Activated CD8-positive, alpha-beta memory T cell treated with anti-CD3 and anti-CD28 coated beads, Interleukin-2, amount 50 U/mL, for 24 hours (primary cell): ENCODE measurements around the gene HOXB2.

Experiments
- DNase-seq: peaks from one replicate; pipeline ENCODE4 v3.0.0-alpha.2; 2020; ENCODE audit errors: extremely low read depth

HOXB2 gene

DNA sequence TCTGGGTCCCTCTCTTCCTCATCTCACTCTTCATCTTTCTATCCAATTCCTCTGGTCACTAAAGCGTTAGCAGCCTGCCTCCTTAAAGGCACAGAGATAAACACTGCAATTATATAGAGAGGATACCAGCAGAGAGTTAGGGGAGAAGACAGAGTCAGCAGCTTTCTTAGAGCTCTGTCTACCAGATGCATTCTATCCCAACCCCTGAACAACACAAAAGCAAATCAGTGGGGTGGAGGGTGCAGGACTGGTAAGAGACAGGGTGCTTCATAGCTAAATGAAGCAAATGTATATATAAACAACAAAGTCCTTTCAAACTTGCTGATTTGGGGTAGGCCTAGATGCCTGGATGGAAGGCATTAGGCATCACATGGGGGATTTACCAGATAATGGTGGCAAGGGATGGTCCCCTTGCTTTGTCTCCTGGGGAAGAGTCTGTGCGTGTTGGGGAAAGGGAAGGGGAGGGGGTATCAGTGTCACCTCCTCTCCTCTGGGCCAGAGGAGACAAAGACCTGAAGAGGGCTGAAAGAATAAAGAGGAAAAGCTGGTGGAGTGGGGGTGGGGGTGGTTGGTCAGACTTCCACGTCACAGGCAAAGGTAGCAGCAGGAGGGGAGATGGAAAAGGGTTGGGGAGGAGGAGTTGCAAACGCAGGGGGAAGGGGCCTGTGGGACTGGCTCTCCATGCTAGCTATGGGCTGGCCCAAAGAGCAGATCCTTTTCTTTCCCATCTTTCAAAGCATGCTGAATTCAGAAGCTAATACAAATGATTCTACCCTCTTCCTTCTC is 21.2 kb upstream of the HOXB2 start:
- no peak for DNase-seq

DNA sequence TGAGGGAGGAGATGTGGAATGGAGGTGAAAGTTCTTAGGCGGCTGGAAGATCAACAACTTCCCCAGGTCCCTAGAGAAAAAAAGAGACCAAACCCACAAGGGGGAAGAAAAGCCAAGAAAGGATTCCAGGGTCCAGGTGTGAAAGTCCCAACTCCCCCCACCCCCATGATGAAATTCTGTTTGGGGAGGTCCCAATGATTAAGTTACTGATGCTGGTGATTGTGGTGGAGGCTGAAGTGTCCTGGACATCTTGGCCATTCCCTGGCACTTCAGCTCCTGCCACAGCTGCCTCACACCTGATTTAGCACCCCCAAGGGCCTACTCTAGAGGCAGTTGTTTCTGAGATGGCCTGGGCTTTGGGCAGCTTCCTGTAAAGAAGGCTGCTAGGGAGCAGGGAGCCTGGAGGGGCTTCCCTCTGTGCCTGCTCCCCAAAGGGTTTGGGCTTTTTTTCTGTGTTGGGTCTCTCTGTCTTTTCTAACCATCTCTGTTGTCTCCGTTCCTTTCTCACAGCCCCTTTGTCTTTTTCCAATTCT is 20.2 kb upstream of the HOXB2 start:
- no peak for DNase-seq

DNA sequence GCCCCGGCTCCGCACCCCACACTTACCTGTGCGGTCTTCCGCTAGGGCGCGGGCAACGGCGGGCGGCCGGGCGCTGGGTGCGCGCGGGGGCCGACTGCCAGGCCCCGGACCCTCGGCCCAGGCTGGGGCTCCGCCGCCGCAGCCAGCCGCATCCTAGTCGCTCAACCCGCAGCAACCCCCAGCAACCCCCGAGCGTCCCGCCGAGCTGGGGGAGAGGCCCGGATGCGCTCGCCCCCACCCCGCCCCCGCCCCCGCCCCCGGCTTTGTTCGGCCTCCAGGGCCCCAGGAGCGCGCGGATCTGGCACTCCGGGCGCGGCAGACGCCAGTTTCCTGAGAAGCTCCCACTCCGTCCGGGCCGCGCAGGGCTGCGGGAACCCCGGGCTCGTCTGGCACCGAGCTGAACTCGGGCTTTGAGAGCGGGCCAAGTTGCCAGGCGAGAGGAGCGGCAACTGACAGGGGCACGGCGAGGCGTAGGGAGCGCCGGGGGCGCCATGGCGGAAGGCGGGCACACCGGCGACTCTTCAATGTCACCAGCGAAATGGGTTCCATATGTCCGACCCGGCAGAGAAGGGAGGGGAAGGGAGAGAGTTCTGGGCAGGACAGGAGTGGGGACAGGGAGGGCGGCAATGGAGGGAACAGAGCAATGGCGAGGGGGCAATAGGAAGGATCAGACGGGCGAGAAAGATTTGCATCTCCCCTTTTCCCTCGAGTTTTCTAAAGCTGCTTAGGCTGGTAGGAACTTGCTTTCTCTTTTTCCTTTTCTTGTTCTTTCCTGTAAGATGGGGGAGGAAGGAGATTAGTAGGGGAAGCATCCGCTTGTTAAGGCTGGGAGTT is 19.5 kb upstream of the HOXB2 start:
- DNase-seq: no peak

DNA sequence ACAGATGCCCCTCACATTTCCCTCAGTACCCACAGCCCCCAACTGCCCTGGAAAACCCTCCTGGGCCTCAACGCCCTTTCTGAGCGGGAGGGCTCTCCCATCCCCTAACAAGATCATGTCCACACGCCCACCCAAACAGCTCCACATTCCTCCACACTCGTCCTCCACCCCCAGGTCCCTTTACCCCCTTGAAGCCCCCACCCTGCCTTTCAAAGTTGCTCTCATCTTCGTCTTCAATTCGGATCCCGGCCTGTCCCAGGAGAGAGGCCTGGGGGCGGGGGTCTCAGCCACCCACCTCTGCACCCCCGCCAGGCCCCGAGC is 18.9 kb upstream of the HOXB2 start:
- DNase-seq: no peak

DNA sequence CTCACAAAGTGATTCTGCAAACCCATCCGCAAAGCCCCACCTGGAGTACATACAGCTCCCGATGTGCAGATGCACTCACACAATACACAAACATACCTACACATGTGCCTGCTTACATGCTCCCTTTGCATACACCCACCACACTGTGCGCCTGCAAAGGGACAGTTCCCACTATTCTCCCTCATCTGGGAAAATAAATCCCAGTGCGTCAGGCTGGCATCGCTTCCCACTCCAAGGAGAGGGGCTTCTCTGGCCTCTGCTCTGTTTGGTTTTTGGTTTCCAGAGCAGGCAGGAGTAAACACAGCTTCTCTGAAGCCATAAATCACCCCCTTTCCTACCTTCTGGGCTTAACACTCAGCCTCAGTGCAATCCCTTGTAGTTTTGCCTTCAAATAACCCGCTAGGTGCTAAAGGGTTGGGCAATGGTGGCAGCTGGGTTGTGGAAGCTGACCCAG is 18.5 kb upstream of the HOXB2 start:
- no peak for DNase-seq

DNA sequence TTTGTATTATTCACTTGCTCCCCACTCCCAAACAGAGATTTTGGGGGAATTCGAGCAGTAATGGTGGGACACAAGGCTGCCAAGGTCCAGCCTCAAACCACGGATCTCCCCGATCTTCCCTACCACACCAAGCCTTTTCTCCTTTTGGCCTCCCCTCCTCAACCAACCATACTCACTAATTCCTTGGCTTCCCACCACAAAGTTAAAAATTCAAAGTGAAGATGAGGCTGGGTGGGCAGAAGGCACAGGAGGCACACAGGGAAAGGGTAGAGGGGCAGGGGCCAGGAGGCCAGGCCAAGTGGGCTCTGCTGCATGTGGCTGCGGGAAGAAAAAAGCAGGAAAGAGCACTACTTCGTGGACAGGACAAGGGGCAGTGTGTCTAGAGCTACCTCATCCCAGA is 18.0 kb upstream of the HOXB2 start:
- DNase-seq: no peak

DNA sequence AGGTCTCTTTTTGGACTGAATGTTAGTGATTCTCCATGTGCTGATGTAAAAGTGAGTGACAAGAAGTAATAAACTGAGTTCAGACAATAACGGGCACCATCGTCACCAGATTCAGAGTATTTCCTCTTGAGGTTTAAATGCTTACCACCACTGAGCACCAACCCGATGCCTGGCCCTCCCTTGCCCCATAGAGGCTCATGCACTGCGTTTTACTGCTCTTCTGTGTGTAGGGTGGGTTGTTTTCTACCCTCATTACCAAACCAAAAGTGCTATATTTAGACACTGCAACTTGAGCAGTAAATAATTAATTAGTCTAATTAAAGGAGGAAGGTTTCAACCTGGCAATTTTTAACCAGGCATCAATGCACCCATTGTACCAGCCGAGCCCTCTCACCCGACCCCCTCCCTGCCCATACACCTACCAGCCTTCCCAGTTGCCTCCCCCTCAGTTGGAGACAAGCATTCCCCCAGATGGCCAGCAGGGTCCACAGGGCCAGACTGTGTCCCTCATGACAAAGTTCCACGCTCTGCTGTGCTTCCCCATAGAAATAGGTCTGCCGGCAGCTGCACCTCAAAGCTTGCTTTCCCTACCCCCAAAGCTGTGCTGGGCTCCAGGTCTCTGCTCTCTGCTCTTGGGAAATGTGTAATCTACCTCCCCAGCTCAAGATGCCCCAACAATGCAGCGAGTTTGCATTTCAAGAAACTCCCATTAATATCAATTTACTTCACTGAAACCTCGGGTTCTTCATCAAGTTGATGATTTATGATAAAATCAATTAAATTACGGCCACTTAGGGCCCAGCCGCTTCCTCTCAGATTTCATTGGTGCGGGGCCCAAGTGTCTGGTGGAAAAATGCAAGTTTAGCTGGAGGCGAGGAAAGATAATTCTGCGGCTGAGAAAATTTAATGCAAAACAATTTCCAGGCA is 17.2 kb upstream of the HOXB2 start:
- no peak for DNase-seq

DNA sequence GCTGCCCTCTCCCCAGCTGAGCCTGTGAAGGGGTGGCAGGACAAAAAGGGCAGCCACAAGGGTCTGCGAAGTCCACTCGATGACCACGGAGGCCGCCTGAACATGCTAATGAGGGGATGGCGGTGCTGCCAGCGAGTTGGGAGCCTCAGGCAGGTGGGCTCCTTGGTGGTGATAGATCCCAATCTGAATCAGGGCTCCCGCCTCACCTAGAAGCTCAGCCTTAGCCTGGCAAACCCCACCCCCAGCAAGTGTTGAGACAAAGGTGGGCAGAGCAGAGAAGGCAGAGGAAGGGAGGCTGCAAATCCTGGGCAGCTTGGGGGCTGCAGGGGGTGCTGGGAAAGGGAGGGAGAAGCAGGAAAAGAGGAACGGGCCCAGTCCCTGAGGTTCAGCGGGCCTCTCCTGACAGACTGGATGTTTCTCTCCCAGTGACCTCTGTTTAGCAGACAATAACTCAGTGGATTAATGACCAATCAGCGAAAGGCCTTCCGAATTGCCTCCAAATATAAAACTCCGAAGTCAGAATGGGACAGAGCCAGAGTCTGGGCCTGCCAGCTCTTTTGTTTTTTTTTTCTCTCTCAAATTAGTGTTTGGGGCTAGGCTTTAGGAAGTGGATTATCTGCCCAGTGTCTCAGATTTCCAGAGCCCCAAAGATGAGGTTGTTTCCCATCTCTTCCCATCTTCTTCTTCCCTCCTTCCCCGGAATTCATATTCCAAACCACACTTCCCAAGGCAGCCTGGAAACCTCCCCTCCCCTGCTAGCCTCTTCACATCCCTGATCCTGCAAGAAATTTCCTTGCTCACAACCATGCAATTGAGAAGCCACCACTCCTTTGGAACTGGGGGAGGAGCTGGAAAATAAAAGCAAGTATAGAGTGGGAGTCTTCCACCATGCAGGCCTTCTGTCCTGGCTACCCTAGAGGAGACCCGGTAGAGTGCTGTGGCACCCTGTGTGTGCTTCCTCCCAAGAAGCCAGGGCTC is 15.2 kb upstream of the HOXB2 start:
- DNase-seq: no peak

DNA sequence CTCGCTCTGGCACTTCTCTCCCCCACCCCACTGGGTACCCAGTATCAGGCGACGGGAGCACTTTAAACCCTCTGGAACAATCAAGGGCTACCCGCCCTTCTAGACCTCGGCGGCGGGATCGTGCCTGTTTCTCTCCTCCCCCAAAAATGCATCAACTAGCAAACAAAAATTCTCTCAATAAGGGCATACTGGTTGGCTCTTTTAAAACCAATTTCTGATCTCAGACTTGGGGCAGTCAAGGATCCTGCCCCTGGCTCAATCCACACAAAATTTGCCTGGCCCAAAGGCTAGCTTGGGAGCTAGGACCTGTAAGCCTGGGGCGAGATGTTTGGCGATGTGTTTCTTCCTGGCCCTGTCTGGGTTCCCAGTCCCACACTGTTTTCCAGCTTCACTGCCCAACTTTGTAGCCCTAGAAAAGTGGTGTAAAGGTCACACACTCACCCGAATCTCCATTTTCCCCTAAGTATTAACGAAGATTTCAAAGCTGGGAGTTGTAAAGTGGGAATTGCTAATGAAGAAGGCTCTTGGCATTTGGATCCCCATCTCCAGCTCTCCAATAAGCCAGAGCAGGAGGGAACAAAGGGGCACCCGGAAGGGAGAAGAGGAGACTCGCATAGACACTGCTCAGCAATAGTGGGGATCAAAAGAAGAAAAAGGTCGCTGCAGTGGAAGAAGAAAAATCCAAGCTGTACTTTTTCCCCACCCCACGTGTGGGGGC is 14.4 kb upstream of the HOXB2 start:
- no peak for DNase-seq

DNA sequence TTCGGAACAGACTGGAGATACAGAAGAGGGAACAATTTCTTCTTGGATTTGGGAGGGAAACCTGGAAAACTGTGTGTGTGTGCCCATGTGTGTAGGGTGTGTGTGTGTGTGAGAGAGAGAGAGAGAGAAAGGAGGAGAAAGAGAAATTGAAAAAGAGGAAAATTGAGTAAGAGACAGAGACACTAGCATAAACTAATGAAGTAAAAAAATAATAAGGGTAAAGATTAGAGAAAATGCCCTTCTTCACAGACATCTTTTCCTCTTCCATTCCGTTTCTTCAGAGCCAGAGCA is 13.9 kb upstream of the HOXB2 start:
- DNase-seq: no peak

DNA sequence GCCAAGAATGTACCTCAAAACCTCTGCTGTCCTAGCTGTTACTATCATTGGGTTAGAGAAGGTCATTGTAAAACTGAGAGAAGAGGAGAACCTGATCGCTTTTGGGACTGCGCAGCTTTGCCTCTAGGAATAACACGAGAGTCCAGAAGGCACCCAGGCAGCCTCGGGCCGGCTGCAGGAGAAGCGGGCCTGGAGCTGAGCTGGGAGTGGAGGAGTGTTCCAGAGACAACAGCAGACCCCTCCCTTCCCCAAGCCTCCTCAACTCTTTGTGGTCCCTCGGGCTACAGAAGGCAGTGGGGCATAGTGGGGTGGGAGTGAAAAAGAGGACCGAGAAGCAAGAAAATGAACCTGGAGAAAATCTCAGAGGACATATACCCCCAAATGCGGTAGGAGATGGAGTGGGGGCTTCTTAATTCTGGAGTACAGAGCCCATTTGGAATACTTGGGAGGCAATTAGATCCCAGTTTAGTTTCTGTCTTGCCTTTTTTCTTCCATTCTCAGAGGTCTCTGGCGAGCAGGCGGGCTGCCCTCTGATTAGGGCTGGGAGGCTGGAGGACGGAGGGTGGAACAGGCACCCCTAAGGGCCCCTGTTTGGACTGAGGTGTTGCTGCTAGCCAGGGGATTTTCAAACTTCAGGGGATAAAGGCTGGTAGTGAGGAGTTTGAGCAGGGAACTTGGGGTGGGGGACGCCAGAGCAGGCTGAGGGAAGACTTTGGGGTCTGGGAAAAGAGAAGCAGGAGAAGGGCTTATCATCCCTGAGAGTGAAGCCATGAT is 13.3 kb upstream of the HOXB2 start:
- no peak for DNase-seq

DNA sequence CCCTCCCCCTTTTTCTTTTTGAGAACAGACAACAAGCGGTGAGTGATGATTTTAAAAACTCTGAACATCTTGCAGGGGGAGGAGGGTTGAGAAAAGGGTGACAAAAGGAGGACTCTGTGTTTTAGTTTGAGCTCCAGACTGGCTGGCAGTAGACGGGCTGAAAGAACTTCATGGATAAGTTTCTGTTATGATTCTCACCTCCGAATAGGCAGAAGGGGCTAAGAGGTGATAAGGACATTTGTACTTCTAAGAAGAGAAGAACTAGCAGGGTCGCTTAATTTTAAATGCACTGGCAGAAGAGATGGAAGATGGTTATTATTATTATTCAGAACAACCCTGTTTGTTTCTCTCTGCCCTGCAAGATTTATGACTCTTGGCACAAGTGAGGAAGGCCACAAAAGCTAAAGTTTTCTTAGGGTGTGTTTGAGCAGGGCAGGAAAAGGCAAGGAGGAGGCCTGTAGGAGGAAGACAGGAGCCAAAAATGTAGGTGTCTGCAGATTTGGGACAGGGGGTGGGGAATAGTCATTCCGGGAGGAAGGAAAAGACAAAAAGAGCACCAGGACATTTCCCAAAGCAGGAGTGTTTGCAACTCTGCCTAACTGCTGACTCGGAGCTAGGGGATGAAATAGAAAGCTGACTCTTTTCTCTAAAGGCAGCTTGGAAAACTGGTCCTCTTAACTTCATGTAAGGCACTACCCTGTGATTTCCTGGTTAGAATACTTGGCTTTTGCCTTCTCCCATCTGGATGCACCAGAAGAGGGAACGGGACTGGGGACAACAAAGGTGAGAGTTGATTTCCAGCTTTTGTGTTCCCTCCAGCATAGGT is 11.9 kb upstream of the HOXB2 start:
- DNase-seq: no peak

DNA sequence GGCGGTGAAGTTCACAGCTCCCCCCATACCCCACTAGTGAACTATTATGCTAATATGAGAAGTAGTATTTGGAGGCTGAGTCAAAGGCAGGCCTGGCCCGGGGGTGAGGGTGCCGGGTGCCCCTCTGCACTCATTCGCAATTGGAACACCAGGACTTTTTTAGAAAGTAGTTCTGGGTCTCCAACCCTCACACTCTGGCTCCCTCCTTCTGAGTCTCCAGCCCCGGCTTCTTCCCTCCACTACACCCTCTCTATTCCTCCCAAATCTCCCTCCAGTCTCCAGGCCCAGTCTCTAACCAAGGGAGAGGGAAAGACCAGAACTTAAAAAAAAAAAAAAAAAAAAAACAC is 11.3 kb upstream of the HOXB2 start:
- no peak for DNase-seq

DNA sequence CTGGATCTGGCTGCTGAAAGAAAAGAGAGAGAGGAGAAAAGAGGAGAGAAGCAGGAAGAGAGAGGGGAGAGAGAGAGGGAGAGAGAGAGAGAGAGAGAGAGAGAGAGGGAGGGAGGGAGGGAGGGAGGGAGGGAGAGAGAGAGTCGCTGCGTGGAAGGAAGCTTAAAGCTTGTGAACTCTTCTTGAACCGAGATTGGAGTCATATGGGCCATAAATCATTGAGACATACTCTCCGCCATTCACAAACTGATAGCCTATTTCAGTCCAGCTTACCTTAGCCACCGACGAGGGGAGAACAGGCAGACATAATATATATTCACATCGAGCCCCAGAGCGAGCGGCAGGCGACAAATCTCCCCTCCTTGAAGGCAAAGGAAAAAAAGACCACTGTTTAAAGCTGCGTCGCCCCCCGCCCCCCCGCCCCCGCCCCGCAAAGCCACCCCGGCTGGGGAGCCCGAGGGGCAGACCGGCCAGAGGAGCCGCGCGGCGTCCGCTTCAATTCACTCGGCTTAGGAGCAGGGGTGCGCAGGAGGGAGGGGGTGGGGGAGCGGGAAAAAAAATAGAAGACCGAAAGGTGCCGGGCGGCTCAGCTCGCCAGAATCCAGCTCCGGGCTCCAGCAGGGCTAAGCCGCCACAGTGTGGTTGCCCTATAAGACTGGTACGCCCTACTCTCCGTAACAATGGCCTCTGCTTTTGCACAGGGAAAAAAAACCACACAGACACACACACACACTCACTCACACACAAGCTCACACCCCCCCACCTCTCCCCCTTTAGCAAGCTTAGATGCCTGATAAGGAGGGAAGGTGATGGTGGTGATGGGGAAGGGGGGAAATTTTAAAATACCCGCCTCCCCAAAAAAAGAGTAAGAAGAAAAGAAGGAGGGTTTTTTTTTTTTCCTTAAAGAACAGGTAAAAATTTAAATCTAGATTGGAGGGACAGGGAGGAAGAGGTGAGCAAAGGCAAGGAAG is 10.6 kb upstream of the HOXB2 start:
- no peak for DNase-seq

DNA sequence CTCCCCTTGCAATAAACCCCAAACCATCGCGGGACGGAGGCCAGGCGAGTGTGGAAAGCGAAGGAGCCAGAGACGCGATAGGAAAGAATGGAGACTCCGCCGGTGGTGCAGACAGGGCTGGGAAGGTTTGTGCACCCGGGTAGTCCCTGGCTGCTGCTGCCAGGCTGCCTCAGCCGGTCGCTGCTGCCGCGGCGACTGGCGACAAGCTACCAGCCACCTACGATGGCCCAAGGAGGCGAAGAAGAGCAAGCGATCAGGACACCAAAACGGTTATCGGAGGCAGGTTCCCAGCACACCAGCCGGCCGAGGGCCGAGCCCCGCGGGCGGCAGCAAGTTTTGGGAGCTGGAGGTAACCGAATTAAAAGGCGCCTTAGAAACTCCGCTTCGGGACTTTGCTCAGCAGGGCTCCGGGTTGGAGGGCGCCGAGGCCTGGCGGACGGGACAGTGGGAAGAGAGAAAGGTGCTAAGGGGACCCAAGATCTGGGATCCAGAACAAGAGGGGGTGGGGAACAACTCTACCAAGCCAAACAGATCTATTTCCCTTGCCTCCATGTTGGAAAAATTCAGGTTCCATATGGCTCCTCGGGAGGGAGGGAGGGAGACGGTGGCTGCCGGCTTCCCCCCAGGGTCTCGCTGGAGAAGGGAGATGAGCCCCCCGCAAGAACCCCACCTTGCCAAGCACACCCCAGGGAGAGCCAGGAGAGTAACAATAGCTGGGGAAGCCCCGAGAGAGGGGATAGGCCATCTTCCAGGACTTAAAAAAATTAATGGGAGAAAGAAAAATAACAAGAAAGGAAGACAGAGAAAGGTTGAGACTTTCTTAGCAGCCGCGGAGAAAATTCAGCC is 9.7 kb upstream of the HOXB2 start:
- DNase-seq: no peak

DNA sequence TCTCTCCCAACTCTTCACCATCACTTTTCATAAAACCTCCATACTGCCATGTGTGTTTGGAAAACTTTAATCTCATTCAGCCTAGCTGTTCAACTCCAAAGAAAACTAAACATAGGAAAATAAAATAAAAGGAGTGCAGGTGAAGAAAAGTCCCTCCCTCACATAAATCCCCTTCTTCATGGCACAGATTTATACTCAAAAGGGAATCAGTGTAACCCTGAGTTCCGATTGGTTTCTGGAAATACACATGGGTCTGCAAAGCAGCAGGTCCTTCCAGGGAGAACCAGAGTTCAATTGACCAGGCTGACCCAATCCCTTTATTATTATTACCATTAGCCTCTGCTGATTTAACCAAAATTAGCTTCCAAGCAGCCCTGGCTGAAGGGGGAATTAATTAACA is 8.9 kb upstream of the HOXB2 start:
- DNase-seq: no peak

DNA sequence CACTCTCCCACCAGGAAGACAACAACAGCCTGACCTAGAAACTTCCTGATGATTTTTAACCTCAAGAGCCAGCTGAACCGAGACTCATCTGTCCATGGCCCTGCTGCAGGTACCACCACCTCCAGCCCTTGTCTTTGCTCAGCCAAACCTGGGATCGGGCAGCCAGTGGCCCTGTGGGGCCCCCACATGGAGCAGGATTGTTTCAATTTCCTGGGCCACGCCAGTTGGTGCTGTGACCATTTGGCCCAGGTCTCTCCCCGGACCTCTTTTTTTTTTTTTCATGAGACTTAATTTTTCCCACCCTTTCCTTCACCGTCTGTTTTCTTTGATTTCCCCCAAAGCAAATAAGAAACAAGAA is 8.3 kb upstream of the HOXB2 start:
- DNase-seq: no peak
